GM19452 (cell line): ENCODE data around the gene CHTF8.
A peak's percentile ranks its signal among the peaks of the same experiment; 100 is the strongest.
"Not testable (repeated sequence)": the region's sequence is repeated elsewhere in the genome, so short reads cannot be mapped to it uniquely, and the experiment has no call there.

Source experiments
- ATAC-seq: cut with Tn5 transposase; IDR thresholded peaks from one replicate; pipeline ENCODE4 v1.9.1; 2021; ENCODE audit not compliant: unreplicated experiment

Gene CHTF8

DNA sequence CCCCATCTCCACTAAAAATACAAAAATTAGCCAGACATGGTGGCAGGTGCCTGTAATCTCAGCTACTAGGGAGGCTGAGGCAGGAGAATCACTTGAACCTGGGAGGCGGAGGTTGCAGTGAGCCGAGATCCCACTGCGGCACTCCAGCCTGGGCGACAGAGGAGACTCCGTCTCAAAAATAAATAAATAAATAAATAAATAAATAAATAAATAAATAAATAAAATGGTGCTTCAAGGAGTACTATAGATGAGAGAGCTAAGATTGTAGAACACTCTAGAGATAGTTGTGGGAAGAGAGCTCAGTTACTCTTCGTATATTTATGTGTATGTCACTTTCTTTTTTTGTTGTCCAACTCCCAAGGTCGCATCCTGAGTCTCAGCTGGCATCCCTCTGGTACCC, 7.1 kb upstream of the CHTF8 start:
- ATAC-seq, result not testable (repeated sequence)

DNA sequence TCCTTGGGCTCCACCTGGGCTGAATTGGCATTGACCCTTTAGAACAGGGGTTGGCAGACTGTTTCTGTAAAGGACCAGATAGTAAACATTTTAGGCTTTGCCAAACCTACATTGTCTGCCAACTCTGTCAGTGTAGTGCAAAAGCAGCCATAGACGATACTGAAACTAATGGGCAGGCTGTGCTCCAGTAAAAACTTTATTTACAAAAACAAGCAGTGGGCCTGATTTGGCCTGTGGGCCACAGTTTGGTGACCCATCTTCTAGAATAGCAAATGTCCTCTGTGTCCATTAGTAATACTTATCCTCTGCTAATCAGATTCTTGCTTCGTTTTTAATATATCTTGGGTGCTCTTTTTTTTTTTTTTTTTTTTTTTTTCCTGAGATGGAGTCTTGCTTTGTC, 6.2 kb upstream of the CHTF8 start:
- no peak for ATAC-seq

DNA sequence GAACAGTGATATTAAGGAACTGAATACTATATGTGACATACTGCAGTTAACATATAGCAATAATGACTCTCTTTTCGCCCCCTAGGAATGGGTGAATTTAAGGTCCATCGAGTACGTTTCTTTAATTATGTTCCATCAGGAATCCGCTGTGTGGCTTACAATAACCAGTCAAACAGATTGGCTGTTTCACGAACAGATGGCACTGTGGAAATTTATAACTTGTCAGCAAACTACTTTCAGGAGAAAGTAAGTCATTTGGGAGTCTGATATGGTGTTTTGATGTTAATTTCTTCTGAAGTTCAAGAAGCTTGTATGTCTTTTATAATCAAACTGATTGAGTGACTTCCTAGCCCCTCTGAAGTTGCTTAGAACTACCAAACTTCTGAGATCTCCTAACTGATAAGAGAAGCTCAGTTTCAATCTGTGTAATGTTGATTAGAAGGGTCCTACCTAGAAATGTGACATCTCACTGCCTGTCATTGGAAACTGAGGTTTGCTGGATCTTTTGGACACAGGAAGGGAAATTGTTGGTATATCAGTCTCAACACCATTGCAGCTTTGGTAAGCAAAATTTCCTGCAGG, 1.1 kb upstream of the CHTF8 start:
- no peak for ATAC-seq

DNA sequence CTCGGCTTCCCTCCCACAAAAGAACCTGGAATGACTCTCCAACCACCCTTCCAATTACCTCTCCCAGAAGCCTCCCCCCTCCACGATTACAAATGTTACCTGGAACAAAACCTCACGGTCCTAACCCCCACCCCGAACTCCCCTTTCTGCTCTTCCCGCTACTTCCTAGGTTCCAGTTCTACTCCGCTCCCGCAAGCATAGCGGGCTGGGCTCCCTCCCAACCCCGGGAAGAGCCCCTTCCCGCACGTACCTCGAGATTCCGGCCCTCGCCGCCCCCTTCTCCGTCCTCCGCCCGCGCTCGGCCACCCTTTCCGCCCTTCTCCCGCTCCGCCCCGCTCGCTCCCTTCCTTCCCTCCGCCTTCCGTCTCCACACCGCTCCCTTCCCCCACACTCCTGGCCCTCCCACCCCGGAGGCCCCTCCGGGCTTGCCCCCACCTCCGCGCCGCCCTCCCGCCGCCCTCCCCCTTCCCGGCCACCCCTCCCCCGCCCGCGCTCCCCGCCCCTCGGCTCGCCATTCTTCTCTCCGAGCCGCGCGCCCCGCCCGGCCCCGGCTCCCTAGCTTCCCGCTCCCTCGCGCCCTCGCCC, 457 bp downstream of the CHTF8 start:
- peak; percentile 42 for ATAC-seq

DNA sequence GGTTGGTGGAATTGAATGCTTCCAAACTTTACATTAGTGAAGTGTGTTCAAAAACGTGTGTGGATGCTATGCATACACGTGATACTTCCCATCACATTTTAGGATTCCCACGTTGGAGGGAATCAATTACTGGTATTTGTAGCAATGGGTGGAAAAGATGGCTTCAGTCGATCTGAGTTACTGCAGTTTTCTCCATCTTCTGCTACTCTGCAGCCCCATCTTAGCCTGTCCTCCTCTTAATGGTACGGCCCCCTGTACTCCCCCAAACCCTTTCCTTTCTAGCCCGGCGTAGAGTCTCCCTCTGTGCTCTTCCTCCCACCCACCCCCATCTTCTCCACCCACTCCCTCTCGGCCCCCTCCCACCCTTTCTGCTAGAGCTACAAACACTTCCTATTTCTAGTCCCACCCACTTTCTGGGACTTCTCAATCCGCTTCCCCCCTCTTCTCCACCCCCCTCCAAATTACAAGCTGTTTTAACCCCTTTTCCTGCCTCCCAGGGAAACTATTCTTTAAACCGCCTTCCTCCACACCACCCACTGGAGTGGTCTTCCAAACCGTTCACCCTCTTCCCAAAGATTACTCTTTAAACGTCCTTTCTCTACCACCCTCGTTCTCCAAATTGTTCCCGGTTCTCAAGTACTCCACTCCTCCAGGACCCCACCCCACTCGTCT, 1.1 kb downstream of the CHTF8 start:
- ATAC-seq, result no peak

DNA sequence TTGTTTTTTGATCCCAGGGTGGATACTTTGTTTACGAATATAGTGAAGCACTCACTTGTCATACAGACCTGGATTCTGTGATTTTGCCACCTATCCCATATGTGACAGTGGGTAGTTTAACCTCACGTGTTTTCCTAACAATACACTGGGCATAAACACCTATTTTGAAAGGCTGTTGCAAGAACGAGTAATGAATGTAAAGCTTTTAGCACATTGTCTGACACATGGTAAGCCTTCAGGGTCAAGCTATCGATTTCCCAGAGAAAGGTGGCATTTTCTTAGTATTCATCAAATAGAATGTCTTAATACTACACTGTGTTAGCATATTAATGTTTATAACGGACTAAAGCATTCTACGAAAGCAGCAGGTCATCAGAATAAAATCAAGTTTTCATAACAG, 1.9 kb downstream of the CHTF8 start:
- ATAC-seq, result no peak

DNA sequence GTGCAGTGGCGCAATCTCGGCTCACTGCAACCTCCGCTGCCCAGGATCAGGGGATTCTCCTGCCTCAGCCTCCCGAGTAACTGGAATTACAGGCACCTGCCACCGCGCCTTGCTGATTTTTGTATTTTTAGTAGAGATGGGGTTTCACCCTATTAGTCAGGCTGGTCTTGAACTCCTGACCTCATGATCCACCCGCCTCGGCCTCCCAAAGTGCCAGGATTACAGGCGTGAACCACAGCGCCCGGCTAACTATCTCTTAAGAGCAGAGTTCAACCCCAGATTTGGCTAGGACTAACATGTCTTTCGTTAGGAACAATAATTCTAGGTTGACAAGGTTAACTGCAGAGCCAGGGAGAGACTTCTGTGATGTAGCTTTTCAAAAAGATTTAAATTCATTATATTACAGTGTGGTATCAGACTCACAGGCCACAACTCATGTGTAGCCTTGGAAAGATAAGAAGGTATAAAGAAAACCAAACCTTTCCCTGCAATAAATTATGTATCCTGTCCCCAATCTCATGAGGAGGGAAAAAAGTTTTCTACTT, 4.3 kb downstream of the CHTF8 start:
- no peak for ATAC-seq

DNA sequence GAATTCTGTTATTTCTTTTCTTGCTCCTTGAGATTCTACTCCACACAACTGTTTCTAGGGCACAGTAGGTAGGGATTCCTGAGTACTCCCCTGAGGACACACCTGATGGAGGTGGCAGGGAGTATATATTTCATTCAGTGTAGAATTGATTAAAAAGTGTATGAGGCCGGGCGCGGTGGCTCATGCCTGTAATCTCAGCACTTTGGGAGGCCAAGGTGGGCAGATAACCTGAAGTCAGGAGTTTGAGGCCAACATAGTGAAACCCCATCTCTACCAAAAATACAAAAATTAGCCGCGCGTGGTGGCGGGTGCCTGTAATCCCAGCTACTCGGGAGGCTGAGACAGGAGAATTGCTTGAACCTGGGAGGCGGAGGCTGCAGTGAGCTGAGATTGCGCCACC, 5.6 kb downstream of the CHTF8 start:
- ATAC-seq, result not testable (repeated sequence)

DNA sequence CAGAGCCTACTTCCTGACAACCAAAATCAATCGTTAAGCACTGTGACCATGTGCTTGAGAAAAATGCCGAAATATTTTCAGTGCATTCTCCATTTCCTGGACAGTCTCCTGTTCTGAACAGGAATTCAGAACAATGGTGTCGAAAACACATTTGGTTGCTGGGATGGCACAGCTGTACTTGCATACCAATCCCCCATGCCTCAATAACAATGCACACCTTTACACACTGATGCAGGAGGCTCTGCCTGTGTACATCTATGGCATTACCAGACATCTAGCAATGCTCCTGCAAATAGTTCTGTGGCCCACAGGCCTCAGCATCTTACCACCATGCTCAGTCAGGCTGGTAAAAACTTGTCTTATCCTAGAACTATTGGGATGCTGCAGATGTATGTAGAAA, 6.2 kb downstream of the CHTF8 start:
- no peak for ATAC-seq

DNA sequence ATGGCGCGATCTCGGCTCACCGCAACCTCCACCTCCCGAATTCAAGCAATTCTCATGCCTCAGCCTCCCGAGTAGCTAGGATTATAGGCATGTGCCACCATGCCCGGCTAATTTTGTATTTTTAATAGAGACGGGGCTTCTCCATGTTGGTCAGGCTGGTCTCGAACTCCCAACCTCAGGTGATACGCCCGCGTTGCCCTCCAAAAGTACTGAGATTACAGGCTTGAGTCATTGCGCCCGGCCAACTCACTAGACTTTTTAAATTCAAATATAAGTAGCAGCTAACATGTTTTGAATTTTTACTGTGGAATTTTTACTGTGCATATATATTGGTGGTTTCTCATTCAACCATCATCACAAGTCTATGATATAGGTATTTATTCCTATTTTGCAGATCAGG, 7.4 kb downstream of the CHTF8 start:
- not testable (repeated sequence) for ATAC-seq

DNA sequence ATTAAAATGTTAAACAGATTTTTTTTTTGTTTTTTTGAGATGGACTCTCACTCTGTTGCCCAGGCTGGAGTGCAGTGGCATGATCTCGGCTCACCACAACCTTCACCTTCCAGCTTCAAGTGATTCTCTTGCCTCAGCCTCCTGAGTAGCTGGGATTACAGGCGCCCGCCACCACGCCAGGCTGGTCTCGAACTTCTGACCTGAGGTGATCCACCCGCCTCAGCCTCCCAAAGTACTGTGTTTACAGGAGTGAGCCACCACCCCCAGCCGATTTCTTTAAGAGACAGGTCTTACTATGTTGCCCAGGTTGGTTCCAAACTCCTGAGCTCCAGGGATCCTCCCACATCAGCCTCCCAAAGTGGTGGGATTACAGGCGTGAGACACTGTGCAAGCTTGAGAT, 8.0 kb downstream of the CHTF8 start:
- not testable (repeated sequence) for ATAC-seq

DNA sequence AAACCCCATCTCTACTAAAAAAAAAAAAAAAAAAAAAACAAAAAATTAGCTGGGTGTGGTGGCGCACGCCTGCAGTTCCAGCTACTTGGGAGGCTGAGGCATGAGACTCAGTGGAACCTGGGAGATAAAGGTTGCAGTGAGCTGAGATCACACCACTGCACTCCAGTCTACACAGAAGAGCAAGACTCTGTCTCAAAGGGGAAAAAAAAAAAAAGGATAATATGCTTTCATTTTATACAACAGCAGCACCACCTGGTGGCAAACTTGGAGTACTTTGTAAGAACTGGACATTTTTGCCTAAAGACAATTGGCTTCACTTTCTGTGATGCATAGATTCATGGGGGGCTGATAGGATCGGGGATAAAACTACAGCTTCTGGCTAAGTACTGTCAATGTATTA, 8.5 kb downstream of the CHTF8 start:
- ATAC-seq, result no peak

DNA sequence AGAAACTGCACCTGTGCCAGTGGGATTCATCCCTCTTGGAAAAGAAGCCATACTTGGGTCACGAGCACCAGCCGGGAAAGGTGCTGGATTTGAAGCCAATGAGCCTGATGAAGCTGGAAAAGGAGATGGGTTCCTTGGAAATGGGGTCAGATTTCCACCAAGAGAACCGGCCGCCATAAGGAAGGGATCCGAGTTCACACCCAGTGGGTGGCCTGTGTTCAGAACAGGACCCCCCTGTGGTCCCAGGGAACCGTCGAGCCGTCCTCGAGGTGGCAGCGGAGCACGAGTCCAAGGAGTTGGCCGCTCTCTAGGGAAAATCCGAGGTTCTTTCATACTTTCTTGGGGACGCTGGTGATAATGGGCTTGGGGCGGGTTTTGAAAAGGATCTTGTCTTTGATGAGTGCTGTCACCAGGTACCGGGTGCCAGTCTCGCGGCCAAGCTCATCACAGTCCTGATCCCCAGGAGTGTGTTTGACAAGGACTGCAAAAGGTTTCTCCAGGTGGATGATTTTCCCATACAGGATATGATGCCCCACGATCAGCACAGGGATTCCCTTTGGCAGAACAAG, 12.2 kb downstream of the CHTF8 start:
- ATAC-seq, result no peak

DNA sequence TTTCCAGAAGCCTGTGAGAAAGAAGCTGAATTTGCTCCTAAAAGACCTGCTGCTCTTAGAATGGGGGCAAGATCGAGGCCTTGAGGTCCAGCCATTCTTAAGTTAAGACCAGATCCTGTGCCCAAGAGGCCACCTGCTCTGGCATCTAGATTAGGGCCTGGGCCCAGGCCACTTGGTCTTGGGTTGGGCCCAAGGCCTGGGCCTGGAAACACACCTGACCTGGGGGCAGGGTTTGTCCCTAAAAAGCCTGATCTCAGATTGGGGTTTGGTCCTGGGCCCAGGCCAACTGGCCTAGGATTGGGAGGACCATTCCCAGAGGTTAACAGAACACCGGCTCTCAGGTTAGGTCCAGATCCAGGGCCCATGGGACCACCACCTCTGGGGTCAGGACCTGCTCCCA, 12.9 kb downstream of the CHTF8 start:
- ATAC-seq, result no peak

DNA sequence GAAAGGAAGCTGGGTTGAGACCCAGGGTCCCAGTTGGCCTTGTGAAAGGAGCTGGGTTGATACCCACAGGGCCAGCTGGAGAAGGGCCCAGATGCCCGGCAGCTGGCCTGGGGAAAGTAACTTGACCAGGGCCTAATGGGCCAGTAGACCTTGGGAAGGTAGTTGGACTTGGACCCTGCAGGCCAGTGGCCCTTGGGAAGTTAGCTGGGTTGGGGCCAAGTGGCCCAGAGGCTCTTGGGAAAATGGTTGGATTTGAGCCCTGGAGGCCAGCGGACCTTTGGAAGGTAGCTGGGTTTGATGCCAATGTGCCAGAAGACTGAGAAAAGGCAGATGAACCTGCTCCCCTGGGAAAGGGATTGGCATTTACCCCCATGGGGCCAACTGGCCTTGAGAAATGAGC, 13.4 kb downstream of the CHTF8 start:
- ATAC-seq, result no peak

DNA sequence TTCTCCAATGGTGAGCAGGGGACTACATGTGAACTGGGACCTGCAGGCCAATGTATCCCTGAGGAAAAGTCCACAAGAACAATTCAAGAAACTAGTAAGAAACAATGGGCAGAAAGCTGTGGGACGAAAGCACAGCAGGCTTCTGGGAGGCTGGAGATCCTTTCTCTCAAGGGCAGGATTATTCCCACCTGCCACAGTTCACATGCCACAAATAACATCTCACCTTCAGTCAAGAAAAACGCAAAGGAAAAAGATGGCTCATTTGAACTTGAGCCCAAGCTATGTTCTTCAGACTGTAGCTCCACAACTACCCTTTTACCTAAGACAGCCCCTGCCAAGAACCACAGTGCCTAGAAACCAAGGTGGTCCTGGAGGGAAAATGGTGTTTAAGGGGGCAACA, 13.9 kb downstream of the CHTF8 start:
- ATAC-seq, result no peak

DNA sequence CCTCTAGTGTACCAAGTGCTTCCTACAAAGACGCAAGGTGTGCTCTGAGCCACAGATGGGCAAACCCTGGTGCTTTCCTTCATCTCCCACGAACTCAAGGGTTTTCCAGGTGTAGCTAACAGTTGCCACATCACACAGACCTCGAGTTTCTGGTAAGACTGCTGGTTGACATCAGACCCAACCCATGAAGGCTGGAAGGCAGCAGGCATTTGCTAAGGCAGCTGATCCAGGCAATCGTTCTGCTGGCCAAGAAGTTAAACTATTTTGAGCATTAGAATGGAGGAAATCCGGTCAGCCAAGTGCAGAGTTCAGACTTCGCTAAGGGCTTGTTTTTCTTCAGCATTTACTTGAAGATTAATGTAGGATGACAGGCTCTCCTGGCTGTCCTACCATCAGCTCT, 15.5 kb downstream of the CHTF8 start:
- ATAC-seq, result no peak

DNA sequence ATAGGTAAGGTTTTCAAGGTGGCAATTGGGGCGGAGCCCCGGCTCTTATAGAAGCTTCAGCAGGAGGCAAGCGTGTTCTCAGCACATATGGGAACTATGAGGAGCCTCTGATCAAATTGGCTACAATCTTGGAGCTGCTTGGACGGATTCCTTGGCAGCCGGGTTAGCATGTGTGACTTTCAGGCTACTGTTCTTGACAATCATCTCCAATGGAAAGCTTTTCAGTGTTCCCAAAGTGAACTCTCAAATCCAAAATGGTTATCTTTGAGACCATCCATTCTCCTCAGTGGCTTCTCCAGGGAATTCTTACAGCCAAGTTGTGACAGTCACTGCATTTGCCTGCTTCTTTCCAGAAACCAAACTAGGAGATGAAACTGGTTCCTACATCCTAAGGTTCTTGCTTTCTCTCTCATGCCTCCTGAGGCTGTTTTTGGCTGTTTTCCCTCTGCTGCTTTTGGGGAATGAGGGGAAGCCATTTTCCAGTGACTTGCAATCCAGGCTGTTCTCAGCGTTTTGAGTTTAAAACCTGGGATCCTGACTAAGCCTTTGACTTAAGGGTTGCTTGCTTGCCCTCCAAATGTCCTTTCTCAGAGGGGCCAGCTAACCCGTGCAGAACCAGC, 16.0 kb downstream of the CHTF8 start:
- ATAC-seq, result no peak

DNA sequence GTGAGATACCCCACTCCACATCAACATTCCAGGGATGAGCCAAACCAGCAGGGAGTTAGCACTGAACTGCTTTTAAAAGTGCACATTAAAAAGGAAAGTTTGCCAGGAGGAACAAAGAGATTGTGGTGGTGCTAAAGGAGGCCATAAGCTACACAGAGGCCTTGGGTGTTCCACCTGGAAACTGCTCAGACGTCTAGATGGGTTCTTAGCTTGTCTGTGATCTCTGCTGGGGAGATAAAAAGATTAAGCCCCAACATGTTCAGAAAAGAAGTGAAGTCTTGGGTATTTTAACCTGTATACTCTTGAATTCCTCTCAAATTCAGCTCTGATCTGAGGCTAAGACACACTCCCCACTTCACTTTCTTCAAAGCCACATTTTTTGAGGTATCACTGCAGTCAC, 16.6 kb downstream of the CHTF8 start:
- no peak for ATAC-seq

DNA sequence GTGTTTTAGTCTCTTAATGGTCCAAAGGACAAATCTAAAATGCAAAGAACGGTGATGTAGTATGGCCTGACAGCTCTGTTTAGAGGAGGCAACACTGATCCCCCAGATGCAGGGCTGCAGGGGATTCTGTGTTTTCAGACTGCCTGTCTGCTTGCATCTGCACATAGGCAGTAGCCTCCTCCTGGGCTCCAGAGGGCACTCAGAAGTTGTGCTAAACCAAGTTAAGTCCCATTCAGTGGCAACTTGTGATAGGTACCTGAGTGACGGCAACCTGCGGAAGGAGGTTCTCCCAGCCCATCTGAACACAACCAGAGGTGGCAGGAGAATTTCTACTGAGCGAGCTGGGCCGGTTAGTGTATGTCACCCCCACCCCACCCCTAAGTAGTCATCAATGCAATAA, 17.0 kb downstream of the CHTF8 start:
- ATAC-seq, result no peak

DNA sequence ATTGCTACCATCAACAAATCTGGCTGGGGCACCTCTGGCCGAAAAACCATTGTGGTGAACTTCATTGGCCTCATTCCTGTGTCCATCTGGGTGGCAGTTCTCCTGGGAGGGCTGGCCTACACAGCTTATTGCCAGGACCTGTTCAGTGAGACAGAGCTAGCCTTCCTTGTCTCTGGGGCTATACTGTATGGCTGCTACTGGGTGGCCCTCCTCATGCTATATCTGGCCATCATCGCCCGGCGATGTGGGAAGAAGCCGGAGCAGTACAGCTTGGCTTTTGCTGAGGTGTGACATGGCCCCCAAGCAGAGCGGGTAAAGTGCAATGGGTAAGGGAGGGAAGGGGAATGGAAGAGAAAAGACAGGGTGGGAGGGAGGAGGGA, 17.4 kb downstream of the CHTF8 start:
- no peak for ATAC-seq
